OCI-M1 (cell line): ENCODE measurements around the gene MNX1.

Source experiments
- DNase-seq: peaks from one replicate; lab custom pipeline; 2025; lab: John Stamatoyannopoulos, UW

Gene MNX1

DNA sequence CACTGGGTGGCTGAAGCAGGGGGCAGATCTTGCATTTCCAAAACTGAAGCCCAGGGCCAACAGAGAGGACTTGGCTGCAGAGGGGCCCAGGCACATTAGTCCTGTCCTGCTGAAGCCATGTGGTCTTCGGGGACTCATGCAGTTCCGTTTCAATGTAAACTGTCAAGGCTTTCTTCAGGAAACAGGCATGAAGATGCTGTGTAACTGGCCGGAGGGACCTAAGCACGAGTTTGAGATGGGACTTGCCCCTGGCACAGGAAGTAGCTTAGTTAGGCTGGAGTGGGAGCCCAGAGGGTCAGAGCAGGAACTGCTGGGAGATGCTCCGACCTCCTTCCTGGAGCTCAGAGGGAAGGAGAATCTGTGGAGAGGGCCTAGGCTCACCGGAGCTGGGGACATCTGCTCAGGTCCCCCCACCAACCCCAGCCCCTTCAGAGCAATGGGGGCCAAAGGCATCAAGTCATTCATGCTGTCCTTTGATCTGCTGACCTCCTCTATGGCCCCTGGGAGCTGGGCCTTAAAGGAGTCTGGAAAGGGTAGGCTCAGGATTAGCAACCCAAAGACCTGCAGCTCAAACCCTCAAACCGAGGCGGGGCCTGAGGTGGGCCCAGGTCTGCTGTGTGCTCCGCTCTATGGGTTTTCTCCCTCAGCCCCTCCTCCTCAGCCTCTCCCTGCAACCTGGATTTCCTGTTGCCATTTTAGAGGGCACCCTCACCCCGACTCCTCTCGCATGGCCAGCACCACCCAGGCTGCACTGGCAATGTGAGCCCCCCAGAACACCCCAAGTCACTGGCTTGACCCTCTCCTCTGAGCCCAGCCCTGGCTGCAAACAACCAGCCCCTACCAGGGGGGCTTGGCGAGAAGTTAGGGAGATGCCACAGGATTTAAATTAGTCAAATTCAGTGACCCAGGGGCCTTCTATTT, 4.4 kb upstream of the MNX1 start:
- DNase-seq = no peak

DNA sequence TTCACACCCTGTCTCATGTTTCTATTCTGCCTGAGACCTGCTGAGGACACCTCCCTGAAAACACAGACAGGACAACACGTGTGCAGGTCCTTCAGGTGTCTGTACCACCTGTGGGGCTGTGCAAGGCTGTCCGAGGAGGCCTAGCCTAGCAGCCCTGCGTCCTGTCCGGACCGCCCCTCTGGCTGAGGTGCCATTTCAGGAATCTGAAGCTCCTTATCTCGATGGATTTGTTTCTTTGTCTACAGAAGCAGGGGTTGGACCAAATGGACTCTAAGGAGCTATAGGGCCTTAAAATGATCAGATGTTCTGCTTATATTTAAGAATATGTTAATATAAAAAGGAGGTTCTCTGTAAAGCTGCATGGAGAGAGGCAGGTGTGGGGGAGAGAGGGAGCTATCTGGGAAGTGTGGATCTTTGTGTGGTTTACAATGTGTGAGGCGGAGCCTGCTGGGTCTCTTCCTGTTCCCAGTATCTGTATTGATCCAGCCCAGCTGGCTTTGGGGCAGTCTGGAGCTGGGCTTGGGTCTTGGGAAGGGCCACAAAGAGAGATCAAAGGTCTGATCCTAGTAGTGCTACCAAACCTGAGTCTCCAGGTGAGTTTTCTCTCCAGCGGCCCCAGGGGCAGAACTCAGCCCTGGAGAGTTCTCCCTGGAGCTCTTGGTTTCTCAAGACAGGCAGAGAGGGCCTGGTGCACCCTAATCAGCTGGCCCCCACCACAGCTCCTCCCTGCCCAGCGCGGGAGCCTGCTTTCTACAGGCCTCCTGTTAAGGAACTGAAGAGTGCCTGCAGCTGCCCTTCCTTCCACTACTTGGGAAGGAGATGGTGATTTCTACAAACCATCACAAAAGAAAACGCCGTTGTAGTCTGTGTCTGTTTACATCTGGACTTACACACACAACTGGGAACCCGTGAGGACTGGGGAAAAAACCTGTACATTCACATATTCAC, 3.4 kb upstream of the MNX1 start:
- DNase-seq = no peak

- DNase-seq = no peak
These were observed 2.6 kb upstream of the MNX1 start for GRCh38 chr7:157013101-157013500.

- DNase-seq = no peak
These were observed 1.7 kb upstream of the MNX1 start for GRCh38 chr7:157012113-157012547.

GRCh38 chr7:157011333-157012112, 1.1 kb upstream of the MNX1 start:
- DNase-seq = no peak

GRCh38 chr7:157009778-157010587, 480 bp downstream of the MNX1 start:
- no peak for DNase-seq

- DNase-seq = no peak
These were observed 1.2 kb downstream of the MNX1 start for GRCh38 chr7:157009170-157009777.

GRCh38 chr7:157008206-157009169, 2.0 kb downstream of the MNX1 start:
- no peak for DNase-seq

DNA sequence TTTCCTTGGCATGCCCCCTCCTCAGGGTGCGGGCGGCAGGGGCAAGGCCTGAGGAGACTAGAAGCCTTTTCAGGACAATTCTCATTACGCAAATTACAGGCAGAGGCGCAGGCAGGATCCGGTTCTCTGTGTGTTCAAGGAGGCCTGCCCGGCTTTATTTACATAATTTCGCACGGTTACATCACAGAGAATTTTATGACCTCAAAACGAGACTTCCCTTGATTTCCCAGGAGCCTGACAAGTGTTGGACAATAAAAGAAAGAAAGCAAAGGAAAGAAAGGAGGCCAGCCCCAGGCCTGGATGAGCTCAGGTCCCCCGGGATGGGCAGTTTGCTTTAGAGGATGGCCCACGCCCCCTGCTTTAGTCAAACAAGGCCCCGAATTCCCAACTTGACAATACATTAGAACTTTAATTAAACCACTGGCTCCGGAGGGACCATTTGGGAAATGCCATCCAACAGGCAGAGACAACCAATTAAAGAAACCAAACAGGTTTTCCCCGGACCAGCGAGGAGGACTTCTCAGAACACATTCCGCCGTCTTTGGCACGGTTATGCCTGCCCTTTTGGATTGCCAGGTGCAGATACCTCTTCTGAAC, 2.9 kb downstream of the MNX1 start:
- DNase-seq = peak; percentile 7

GRCh38 chr7:157006829-157007469, 3.5 kb downstream of the MNX1 start:
- no peak for DNase-seq

- DNase-seq = no peak
These were observed 4.2 kb downstream of the MNX1 start for GRCh38 chr7:157006205-157006747.

GRCh38 chr7:157005456-157006204, 4.8 kb downstream of the MNX1 start:
- no peak for DNase-seq

GRCh38 chr7:157004521-157005455, 5.7 kb downstream of the MNX1 start:
- no peak for DNase-seq

- no peak for DNase-seq
These were observed 6.5 kb downstream of the MNX1 start for GRCh38 chr7:157003756-157004520.

- no peak for DNase-seq
These were observed 7.1 kb downstream of the MNX1 start for GRCh38 chr7:157003445-157003755.
